ENCODE data around the gene COMT.

Gene COMT

GRCh38 chr22:19986011-19986409 is 44.4 kb downstream of the COMT start:
- DNase-seq (ENCODE audit: extremely low read depth, low read depth) = no peak
- no peak for TF ChIP-seq CTCF (IDR thresholded peaks at IDR 0.05; ENCODE audit: low read depth, low read length)

GRCh38 chr22:19986410-19987341 is 45.1 kb downstream of the COMT start:
- DNase-seq (ENCODE audit: extremely low read depth, low read depth) = no peak
- TF ChIP-seq CTCF (IDR thresholded peaks at IDR 0.05; ENCODE audit: low read depth, low read length) = no peak

- TF ChIP-seq CTCF (IDR thresholded peaks at IDR 0.05; ENCODE audit: low read depth, low read length) = no peak
- no peak for DNase-seq (ENCODE audit: extremely low read depth, low read depth)
Measured at GRCh38 chr22:19987394-19988306, 46.1 kb downstream of the COMT start.

GRCh38 chr22:19988331-19988808 is 46.8 kb downstream of the COMT start:
- no peak for DNase-seq (ENCODE audit: extremely low read depth, low read depth)
- TF ChIP-seq CTCF (IDR thresholded peaks at IDR 0.05; ENCODE audit: low read depth, low read length) = no peak

GRCh38 chr22:19988965-19989724 is 47.6 kb downstream of the COMT start:
- no peak for TF ChIP-seq CTCF (IDR thresholded peaks at IDR 0.05; ENCODE audit: low read depth, low read length)
- DNase-seq (ENCODE audit: extremely low read depth, low read depth) = no peak

GRCh38 chr22:19989725-19990067 is 48.1 kb downstream of the COMT start:
- DNase-seq (ENCODE audit: extremely low read depth, low read depth) = no peak
- TF ChIP-seq CTCF (IDR thresholded peaks at IDR 0.05; ENCODE audit: low read depth, low read length) = no peak
